Thyroid gland (tissue), 4 donors: Measurements from ENCODE around the gene ATG12.

Source experiments
- CTCF ChIP-seq, 6 experiments: fragments of 200-600 bp in 3 of 6; fragments of 450-650 bp in 3 of 6; sonication (generic) in 3 of 6; IDR thresholded peaks; one replicate each; pipeline ENCODE4 v1.5.1; 2016 to 2019; ENCODE audit warnings: antibody characterized with exemption in 6 of 6, mild to moderate bottlenecking in 2 of 6, inconsistent platforms in 1 of 6, moderate library complexity in 1 of 6
- POLR2A ChIP-seq, 2 donors: fragments of 450-650 bp; IDR thresholded peaks; one replicate each; pipeline ENCODE4 v1.6.1; 2017; ENCODE audit warnings: antibody characterized with exemption in 2 of 2, mild to moderate bottlenecking in 2 of 2, moderate library complexity in 1 of 2

- no peak for TF ChIP-seq POLR2A (IDR thresholded peaks at IDR 0.05)
- no peak for TF ChIP-seq CTCF (IDR thresholded peaks at IDR 0.05)
These were observed 17.0 kb upstream of the ATG12 start for GRCh38 chr5:115858396-115858795.
